ENCODE results near the gene HTRA3. TPM values are rescaled to one million over a fixed set of nuclear protein-coding genes. Genes with fewer than 3 reads are reported as not detected.
A peak's percentile ranks its signal among the peaks of the same experiment; 100 is the strongest.

Gene HTRA3
- total RNA-seq, 1 donor from 2014 or later, result 3.4 TPM

GRCh38 chr4:8232748-8233147 lies 36.8 kb upstream of the HTRA3 start:
- Mint-ChIP-seq H3K9me3 (no peaks in the 10 kb centered on the region), H3K36me3 (ENCODE audit: low read depth) (no peaks in the 10 kb centered on the region), H3K27ac (ENCODE audit: unreplicated experiment) (no peak overlapping the region), H3K27me3 (ENCODE audit: low read depth) (no peaks in the 10 kb centered on the region), H3K4me1 (peaks cover 3% of the 10 kb centered on the region), H3K4me3 (no peak overlapping the region)
- no peak for DNase-seq (ENCODE audit: low read depth, low spot score)
- TF ChIP-seq, protein P1, sequence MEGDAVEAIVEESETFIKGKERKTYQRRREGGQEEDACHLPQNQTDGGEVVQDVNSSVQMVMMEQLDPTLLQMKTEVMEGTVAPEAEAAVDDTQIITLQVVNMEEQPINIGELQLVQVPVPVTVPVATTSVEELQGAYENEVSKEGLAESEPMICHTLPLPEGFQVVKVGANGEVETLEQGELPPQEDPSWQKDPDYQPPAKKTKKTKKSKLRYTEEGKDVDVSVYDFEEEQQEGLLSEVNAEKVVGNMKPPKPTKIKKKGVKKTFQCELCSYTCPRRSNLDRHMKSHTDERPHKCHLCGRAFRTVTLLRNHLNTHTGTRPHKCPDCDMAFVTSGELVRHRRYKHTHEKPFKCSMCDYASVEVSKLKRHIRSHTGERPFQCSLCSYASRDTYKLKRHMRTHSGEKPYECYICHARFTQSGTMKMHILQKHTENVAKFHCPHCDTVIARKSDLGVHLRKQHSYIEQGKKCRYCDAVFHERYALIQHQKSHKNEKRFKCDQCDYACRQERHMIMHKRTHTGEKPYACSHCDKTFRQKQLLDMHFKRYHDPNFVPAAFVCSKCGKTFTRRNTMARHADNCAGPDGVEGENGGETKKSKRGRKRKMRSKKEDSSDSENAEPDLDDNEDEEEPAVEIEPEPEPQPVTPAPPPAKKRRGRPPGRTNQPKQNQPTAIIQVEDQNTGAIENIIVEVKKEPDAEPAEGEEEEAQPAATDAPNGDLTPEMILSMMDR (conservative IDR thresholded peaks at IDR 0.05), result no peak

- no peak overlapping the region for H3K27ac Mint-ChIP-seq (ENCODE audit: unreplicated experiment)
- H3K27me3 Mint-ChIP-seq (ENCODE audit: low read depth), result no peaks in the 10 kb centered on the region
- H3K9me3 Mint-ChIP-seq, result no peaks in the 10 kb centered on the region
- H3K4me1 Mint-ChIP-seq, result peaks cover 4% of the 10 kb centered on the region
- DNase-seq (ENCODE audit: low read depth, low spot score), result no peak
- no peak overlapping the region for H3K4me3 Mint-ChIP-seq
- no peaks in the 10 kb centered on the region for H3K36me3 Mint-ChIP-seq (ENCODE audit: low read depth)
- TF ChIP-seq, protein P1 (conservative IDR thresholded peaks at IDR 0.05), result no peak
Observed at GRCh38 chr4:8233672-8234484, 35.7 kb upstream of the HTRA3 start.

DNA sequence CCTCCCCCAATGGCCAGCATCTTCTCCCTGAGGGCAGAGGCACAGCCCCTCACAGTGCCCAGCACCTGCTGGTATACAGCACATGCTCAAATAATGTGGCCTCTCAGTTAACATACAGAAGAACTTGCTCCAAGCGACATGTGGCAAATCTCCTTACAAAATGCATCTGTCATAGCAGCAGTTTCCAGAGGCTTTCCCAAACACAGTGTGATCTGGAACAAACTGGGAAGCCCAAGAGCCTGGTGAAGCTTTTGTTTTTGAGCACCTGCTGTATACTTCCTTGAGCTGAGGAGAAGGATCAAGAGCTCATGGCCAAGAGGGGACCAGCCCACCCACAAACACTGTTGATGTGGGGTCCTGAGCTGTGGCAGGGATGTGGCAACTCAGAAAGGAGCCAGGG lies 34.8 kb upstream of the HTRA3 start:
- Mint-ChIP-seq H3K4me1 (peaks cover 9% of the 10 kb centered on the region), H3K27ac (ENCODE audit: unreplicated experiment) (peak overlapping the region; percentile 45), H3K9me3 (no peaks in the 10 kb centered on the region), H3K27me3 (ENCODE audit: low read depth) (no peaks in the 10 kb centered on the region), H3K4me3 (no peak overlapping the region), H3K36me3 (ENCODE audit: low read depth) (no peaks in the 10 kb centered on the region)
- TF ChIP-seq, protein P1 (conservative IDR thresholded peaks at IDR 0.05), result no peak
- DNase-seq (ENCODE audit: low read depth, low spot score), result no peak

DNA sequence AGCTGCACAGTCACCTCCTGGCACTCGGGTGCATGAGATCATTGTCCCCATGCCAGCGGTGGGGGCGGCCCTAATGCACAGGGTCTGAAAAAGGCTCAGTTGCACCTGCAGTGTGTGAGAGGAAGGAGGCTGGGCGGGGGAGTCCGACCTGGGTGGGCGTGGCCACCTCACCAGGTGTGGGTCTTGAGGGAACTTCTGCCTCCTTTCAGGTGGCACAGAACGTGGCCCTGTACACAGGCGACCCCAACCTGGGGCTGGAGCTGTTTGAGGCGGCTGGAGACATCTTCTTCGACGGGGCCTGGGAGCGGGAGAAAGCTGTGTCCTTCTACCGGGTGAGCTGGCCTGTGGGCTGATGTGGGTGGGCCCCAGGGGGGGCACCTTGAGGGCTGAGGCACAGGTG lies 34.3 kb upstream of the HTRA3 start:
- no peak overlapping the region for H3K27ac Mint-ChIP-seq (ENCODE audit: unreplicated experiment)
- TF ChIP-seq, protein P1 (conservative IDR thresholded peaks at IDR 0.05), result no peak
- H3K27me3 Mint-ChIP-seq (ENCODE audit: low read depth), result no peaks in the 10 kb centered on the region
- peaks cover 9% of the 10 kb centered on the region for H3K4me1 Mint-ChIP-seq
- DNase-seq (ENCODE audit: low read depth, low spot score), result no peak
- H3K9me3 Mint-ChIP-seq, result no peaks in the 10 kb centered on the region
- H3K36me3 Mint-ChIP-seq (ENCODE audit: low read depth), result no peaks in the 10 kb centered on the region
- no peak overlapping the region for H3K4me3 Mint-ChIP-seq

DNA sequence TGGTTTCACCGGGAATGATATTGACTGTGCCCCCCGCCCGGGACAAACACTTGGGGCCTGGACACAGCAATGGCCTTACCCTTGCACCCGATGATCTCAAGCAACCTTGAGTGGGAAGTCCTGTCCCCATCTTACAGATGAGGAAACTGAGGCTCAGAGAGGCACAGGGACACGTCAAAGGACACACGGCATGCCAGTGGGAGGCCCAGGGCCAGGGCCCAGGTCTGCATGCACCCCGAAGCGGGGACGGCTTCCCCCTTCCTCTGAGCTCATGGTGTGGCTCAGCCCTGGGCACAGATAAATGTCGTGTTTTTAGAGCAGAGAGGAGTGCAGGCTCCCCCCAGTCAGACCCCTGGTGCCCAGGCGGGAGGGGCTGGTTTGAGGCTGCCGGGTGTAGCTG lies 33.9 kb upstream of the HTRA3 start:
- no peak overlapping the region for H3K27ac Mint-ChIP-seq (ENCODE audit: unreplicated experiment)
- H3K9me3 Mint-ChIP-seq, result no peaks in the 10 kb centered on the region
- no peaks in the 10 kb centered on the region for H3K36me3 Mint-ChIP-seq (ENCODE audit: low read depth)
- H3K4me3 Mint-ChIP-seq, result no peak overlapping the region
- no peak for DNase-seq (ENCODE audit: low read depth, low spot score)
- TF ChIP-seq, protein P1 (conservative IDR thresholded peaks at IDR 0.05), result no peak
- H3K27me3 Mint-ChIP-seq (ENCODE audit: low read depth), result no peaks in the 10 kb centered on the region
- H3K4me1 Mint-ChIP-seq, result peaks cover 9% of the 10 kb centered on the region

All from neural crest cell (in vitro differentiated cells).